ENCODE data around the gene CCNA1.

- TF ChIP-seq CTCF (IDR thresholded peaks at IDR 0.05) (no peak), POLR2A (IDR thresholded peaks at IDR 0.05) (no peak)
These were observed 4.2 kb upstream of the CCNA1 start for GRCh38 chr13:36428086-36428485.

Data from lower leg skin (tissue), 3 donors.